ENCODE data around the gene ATP5ME. TPM values are rescaled to one million over a fixed set of nuclear protein-coding genes. Genes with fewer than 3 reads are reported as not detected.

Gene ATP5ME
- total RNA-seq, 1 experiment from 2014 or later = 425 TPM

- Mint-ChIP-seq H3K4me3 (no peak overlapping the region), H3K27me3 (ENCODE audit: low read depth) (no peaks in the 10 kb centered on the region; the same call in 1 of the 2 replicates), H3K9me3 (no peaks in the 10 kb centered on the region), H3K27ac (no peak overlapping the region; a peak in 1 of 7 replicates), H3K36me3 (ENCODE audit: insufficient read depth in 1 of 3, low read depth in 3 of 3) (peaks cover 0 to 2% (median 0%) of the 10 kb centered on the region in 3 experiments; a peak in 4 of 7 replicates), H3K4me1 (peaks cover 0 to 3% of the 10 kb centered on the region in 2 experiments; a peak in 1 of 4 replicates)
- Histone ChIP-seq H3K79me1 (ENCODE audit: insufficient read depth, low read depth, low read length, poor library complexity, severe bottlenecking) (no peaks in the 10 kb centered on the region), H2BK12ac (ENCODE audit: insufficient read length, low read depth, low read length) (no peak overlapping the region), H2BK120ac (ENCODE audit: low read depth, low read length, poor library complexity, severe bottlenecking) (no peak overlapping the region), H2AK5ac (ENCODE audit: insufficient read length, low read length) (no peak overlapping the region), H3K14ac (ENCODE audit: insufficient read depth, low read length) (no peak overlapping the region), H3K56ac (ENCODE audit: insufficient read length, low read depth, low read length) (no peak overlapping the region), H3K23me2 (ENCODE audit: insufficient read length, low read depth, low read length, poor library complexity, severe bottlenecking) (peaks cover 2% of the 10 kb centered on the region), H2AFZ (ENCODE audit: low read length) (no peak overlapping the region), H2BK5ac (ENCODE audit: insufficient read length, low read length) (no peak overlapping the region), H3T11ph (ENCODE audit: low read length) (no peak overlapping the region), H4K20me1 (ENCODE audit: control insufficient read depth, insufficient read depth, insufficient read length) (no peaks in the 10 kb centered on the region), H3K9ac (ENCODE audit: extremely low read depth, insufficient read length, low read length) (no peak overlapping the region), H3K9me3 (ENCODE audit: control insufficient read depth, low read depth, low read length) (no peaks in the 10 kb centered on the region), H4K5ac (ENCODE audit: insufficient read length, low read depth, low read length) (no peak overlapping the region), H3K4me1 (ENCODE audit: insufficient read depth, low read length) (no peaks in the 10 kb centered on the region), H3K79me2 (ENCODE audit: insufficient read depth, low read length) (no peaks in the 10 kb centered on the region), H3K27ac (ENCODE audit: insufficient read length, low read depth, low read length) (no peak overlapping the region), H2BK15ac (ENCODE audit: low read depth, low read length) (0 out of 2 replicates have a peak overlapping the region, but pooled peaks have one; percentile 54), H3K4me2 (ENCODE audit: insufficient read depth, insufficient read length, low read length) (no peak overlapping the region), H3K4ac (ENCODE audit: low read depth, low read length) (no peak overlapping the region), H4K8ac (replicated peaks; ENCODE audit: insufficient read length, low read depth, low read length) (no peak overlapping the region), H3K23ac (ENCODE audit: insufficient read length, low read depth, low read length) (no peak overlapping the region), H4K91ac (ENCODE audit: insufficient read length, low read depth, low read length) (no peak overlapping the region), H3K18ac (ENCODE audit: insufficient read length, low read depth, low read length) (no peak overlapping the region), H2BK20ac (ENCODE audit: low read depth, low read length, poor library complexity, severe bottlenecking) (no peak overlapping the region), H3K27me3 (ENCODE audit: insufficient read depth, low read length) (no peaks in the 10 kb centered on the region)
- peak; percentile 16 for DNase-seq
- no peak for TF ChIP-seq CTCF (conservative IDR thresholded peaks at IDR 0.05)
- no CpG with 5 or more reads among the region's 12 CpGs for WGBS (ENCODE audit: extremely low coverage, insufficient read length, low lambda C conversion rate)
Measured at GRCh38 chr4:665381-665750, 8.7 kb downstream of the ATP5ME start.

Measured in H9 (cell line).